ENCODE results near the gene AUP1.
"Not testable (repeated sequence)": the region's sequence is repeated elsewhere in the genome, so short reads cannot be mapped to it uniquely, and the experiment has no call there.

AUP1 gene

GRCh38 chr2:74564222-74564621 lies 34.7 kb upstream of the AUP1 start:
- TF ChIP-seq CTCF (IDR thresholded peaks at IDR 0.05; ENCODE audit: low read depth, low read length): no peak
- no peak overlapping the region for H3K4me3 ChIP-seq (ENCODE audit: low read depth, low read length)

GRCh38 chr2:74562126-74562775 lies 32.7 kb upstream of the AUP1 start:
- no peak for TF ChIP-seq CTCF (IDR thresholded peaks at IDR 0.05; ENCODE audit: low read depth, low read length)
- no peak overlapping the region for H3K4me3 ChIP-seq (ENCODE audit: low read depth, low read length)

- H3K4me3 ChIP-seq (ENCODE audit: low read depth, low read length): not testable (repeated sequence)
These were observed 31.5 kb upstream of the AUP1 start for GRCh38 chr2:74561022-74561421.

GRCh38 chr2:74560591-74560990 lies 31.1 kb upstream of the AUP1 start:
- no peak overlapping the region for H3K4me3 ChIP-seq (ENCODE audit: low read depth, low read length)
- TF ChIP-seq CTCF (IDR thresholded peaks at IDR 0.05; ENCODE audit: low read depth, low read length): no peak

- TF ChIP-seq CTCF (IDR thresholded peaks at IDR 0.05; ENCODE audit: low read depth, low read length): no peak
These were observed 30.4 kb upstream of the AUP1 start for GRCh38 chr2:74559912-74560311.

GRCh38 chr2:74558284-74559230 lies 29.1 kb upstream of the AUP1 start:
- no peak for TF ChIP-seq CTCF (IDR thresholded peaks at IDR 0.05; ENCODE audit: low read depth, low read length)
- no peak overlapping the region for H3K4me3 ChIP-seq (ENCODE audit: low read depth, low read length)

More at GRCh38 chr2:74559912-74560311, 30.4 kb upstream of the AUP1 start:
- no peak overlapping the region for H3K4me3 ChIP-seq (ENCODE audit: low read depth, low read length)

GRCh38 chr2:74556831-74557370 lies 27.4 kb upstream of the AUP1 start:
- H3K4me3 ChIP-seq (ENCODE audit: low read depth, low read length): no peak overlapping the region
- no peak for TF ChIP-seq CTCF (IDR thresholded peaks at IDR 0.05; ENCODE audit: low read depth, low read length)
